NCI-H345 treated with DMSO at 0.1 percent for 48 hours (cell line): ENCODE results near the gene L3MBTL4.
"Not testable (repeated sequence)": the region's sequence is repeated elsewhere in the genome, so short reads cannot be mapped to it uniquely, and the experiment has no call there.

Source experiments
- DNase-seq: peaks from one replicate; lab custom pipeline; 2025; ENCODE audit not compliant: unreplicated experiment; lab: John Stamatoyannopoulos, UW

Gene L3MBTL4

DNA sequence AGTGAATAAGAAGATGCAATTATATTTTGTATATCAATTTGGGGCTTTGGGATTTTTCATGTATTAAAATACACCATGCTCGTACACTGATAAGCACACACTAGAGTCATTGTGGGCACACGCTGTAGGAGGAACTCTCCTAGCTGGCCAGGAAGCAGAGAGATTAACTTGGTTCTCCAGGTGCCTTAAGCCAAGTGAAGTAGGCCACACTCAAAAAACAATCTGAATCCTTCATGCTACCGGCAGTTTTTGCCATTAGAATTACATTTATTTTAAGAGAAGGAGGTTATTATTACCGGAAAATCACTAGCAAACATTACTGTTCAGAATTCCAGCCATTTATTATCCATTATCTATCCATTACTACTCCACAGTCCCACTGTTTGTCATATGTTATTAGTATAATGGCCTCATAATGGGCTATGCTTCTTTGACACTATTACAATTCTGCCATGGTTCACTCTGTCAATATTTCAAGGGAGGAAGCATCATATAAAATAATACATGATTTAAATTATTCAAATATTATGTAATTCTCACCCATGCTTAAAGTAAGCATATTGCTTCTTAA, 214.4 kb downstream of the L3MBTL4 start:
- DNase-seq = no peak

GRCh38 chr18:6199777-6200176, 214.9 kb downstream of the L3MBTL4 start:
- DNase-seq = no peak

DNA sequence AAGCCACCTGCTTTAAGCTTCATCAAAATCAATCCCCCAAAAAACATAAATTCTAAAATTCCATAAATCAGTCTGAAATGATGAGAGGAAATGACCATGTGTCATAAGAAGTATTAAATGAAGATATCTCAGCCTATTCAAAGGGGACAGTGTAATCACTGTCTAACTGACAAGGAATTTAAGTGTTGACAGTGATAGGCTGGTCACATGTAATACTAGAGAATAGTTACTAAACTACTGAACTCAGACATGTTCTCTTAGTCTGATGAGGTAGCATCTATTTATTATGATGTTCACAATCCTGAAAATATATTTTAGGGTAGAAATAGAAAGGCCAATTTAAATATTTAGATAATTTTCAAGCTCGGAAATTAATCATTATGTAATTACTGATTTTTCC, 216.1 kb downstream of the L3MBTL4 start:
- DNase-seq = no peak

GRCh38 chr18:6194640-6195039, 220.1 kb downstream of the L3MBTL4 start:
- DNase-seq = no peak

- DNase-seq = not testable (repeated sequence)
These were observed 228.9 kb downstream of the L3MBTL4 start for GRCh38 chr18:6185782-6186181.

- DNase-seq = no peak
These were observed 239.5 kb downstream of the L3MBTL4 start for GRCh38 chr18:6174983-6175745.

DNA sequence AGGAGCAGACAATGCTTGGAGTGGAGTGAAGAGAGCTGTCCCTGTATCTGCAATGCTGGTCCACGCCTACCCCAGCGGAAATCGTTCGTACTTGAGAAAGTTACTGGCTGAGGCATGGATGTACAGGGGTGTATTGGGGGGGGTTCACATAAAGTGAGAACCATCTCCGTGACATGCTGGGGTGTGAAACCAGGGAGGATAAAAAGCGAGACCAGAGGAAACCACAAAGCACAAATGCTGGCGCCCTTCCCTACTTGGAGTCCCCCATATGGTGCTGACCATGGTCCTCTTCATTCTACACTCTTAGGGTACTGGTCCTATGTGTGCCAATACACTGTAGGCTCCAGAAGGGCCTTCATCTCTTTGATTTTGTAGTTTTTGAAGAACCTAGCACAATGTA, 244.1 kb downstream of the L3MBTL4 start:
- DNase-seq = no peak

DNA sequence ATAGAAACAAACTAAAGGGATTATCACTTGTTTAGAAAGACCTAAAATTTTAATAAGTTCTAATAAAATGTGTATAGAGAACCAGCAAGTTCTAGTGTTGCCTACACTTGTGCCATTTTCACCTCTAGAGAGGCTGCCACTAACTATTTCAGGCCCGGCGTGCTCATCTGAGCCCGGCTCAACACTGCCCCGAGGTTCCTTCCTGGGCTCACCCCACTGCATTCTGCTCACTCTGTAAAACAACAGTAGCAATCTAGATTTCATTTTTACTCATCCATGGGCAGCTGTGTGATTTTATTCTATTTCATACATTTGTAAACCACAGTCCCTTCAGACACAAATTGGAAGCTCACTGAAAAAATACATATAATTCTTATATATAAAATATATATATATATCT, 253.2 kb downstream of the L3MBTL4 start:
- no peak for DNase-seq

DNA sequence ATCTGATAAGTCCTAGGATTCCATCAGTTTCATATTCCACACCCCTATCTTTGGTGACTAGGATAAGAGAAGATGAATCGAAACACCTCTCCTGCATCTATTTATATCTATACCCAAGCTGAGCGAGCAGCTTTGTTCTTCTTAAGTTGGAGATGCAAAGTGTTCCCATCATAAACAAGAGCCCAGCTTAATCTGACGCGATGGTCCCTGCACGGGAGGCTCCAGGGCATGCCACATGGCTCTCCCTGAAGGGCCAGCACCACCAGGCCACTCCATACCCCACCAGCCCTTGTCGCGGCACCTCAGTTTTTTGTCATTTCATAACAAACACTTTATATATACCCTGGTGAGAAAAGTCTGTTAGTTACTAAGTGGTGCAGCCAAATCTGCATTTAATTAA, 255.3 kb downstream of the L3MBTL4 start:
- DNase-seq = no peak

- no peak for DNase-seq
These were observed 255.8 kb downstream of the L3MBTL4 start for GRCh38 chr18:6158958-6159357.

- no peak for DNase-seq
These were observed 258.3 kb downstream of the L3MBTL4 start for GRCh38 chr18:6156446-6156845.

- DNase-seq = no peak
These were observed 259.0 kb downstream of the L3MBTL4 start for GRCh38 chr18:6155707-6156106.

GRCh38 chr18:6150430-6150829, 264.3 kb downstream of the L3MBTL4 start:
- no peak for DNase-seq

DNA sequence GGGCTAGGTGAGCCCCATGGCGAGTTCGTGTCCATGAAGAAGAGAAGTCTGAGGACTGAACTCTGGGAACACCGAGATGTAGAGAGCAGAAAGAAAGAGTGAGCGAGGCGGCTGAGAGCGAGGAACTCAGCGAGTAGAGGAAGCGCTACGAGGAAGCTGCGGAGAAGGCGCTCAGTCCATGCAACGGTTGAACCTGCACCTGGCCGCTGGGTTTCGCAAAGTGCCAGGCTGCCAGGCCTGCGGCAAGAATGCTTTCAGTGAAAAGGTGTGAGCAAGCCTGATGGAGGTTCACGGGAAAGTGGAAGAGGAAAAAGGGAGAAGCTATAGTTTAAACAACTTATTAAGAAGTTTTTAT, 268.4 kb downstream of the L3MBTL4 start:
- DNase-seq = no peak

DNA sequence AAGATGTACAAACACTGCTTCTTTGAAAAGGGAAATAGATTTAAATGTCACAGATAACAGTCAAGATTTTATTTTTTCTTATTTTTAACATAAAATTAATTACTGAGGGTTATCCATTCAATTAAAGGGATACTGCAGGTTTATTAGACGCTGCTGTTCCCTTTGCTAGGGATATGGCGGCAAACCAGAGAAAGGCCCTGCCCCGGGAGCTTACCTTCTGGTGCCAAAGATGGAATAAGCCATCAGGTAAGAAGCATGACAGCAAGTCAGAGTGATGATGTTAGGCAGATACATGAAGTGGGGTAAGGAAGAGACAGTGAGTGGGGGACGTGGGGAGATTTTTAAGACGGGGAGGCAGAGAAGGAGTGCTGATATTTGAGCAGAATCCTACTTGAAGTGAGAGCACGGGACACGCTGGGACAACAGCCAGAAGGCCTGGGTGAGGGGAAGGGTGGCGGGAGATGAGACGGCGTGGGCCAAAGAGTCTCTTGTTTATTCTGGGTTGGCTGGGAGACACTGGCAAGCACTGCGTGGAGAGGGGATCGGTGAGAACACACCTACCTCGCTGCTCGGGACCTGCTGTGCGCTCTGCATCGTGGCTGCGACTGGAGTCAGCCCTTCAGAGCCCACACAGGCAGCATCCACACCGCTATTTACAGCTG, 268.9 kb downstream of the L3MBTL4 start:
- DNase-seq = no peak

GRCh38 chr18:6139007-6139406, 275.7 kb downstream of the L3MBTL4 start:
- no peak for DNase-seq

DNA sequence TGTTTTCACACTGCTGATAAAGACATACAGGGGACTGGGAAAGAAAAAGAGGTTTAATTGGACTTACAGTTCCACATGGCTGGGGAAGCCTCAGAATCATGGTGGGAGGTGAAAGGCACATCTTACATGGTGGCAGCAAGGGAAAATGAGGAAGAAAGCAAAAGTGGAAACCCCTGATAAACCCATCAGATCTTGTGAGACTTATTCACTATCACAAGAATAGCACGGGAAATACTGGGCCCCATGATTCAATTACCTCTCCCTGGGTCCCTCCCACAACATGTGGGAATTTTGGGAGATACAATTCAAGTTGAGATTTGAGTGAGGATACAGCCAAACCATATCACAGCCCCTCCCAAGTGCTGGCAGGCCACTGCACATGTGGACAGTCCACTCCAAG, 278.8 kb downstream of the L3MBTL4 start:
- DNase-seq = not testable (repeated sequence)

DNA sequence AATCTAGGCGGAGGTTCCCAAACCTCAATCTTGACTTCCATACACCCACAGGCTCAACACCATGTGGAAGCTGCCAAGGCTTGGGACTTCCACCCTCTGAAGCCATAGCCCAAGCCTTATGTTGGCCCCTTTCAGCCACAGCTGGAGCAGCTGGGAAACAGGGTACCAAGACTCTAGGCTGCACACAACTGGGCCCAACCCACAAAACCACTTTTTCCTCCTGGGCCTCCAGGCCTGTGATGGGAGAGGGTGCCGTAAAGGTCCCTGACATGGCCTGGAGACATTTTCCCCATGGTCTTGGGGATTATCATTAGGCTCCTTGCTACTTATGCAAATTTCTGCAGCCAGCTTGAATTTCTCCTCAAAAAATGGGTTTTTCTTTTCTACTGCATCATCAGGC, 279.7 kb downstream of the L3MBTL4 start:
- not testable (repeated sequence) for DNase-seq

DNA sequence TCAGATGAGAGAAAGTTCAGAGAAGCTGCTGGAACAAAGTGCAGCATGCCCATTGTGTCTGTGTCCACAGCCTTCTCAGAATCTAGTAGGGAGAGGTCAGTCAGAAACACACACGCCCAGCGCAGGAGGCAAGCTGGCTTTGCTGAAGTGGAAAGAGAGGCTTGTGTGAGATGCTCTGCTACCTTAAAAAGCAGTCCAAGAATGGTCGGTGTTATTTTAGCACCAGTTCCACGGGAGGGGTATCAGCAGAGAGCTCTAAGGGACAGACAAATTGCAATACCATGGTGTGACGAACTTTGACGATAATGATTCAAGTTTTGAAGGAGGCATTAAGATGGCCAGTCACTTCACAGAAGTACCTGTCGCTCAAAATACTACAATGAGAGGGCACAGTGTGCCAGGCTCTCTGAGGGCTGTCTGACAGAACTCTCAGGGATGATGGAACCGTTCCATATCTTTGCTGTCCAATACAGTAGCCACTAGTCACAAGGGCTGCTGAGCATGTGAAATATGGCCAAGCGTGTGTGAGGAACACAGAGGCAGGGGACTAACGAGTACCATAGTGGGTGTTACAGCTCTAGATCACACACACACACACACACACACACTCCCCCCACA, 281.9 kb downstream of the L3MBTL4 start:
- no peak for DNase-seq

- no peak for DNase-seq
These were observed 293.9 kb downstream of the L3MBTL4 start for GRCh38 chr18:6120820-6121279.

GRCh38 chr18:6119761-6120160, 294.9 kb downstream of the L3MBTL4 start:
- no peak for DNase-seq

DNA sequence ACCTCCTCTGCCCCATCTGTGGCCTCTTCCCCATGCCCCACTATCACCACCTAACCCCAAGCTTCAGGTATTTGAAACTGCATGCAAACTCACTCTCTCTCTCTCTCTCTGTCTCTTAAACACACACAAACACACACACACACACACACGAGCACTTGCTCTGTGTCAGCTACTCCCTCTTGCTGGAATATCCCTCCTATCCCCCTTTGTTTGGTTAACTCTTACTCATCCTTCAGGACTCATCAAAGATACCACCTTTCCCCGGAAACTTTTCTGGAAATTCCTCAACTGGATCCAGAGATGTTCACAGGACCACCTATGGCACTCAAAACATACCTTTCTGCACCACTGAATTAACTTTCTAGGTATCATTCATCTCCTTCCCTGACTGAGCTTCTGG, 296.6 kb downstream of the L3MBTL4 start:
- DNase-seq = no peak
